Sigmoid colon (tissue), 4 donors: ENCODE measurements around the gene EXOC6B.

ENCODE experiments used
- CTCF ChIP-seq, 4 experiments: fragments of 450-650 bp in 3 of 4; fragments of 200-600 bp in 1 of 4; IDR thresholded peaks; one replicate each; pipeline ENCODE4 v1.5.1; 2016 to 2019; ENCODE audit warnings: antibody characterized with exemption in 4 of 4, mild to moderate bottlenecking in 3 of 4, moderate library complexity in 2 of 4
- EP300 ChIP-seq, 4 donors: sonication (generic); formaldehyde crosslinking; IDR thresholded peaks; one replicate each; pipeline ENCODE4 v1.6.1; 2017; ENCODE audit warnings: antibody characterized with exemption in 4 of 4
- POLR2A ChIP-seq, 2 donors: fragments of 450-650 bp; IDR thresholded peaks; one replicate each; pipeline ENCODE4 v1.6.1; 2016; ENCODE audit warnings: antibody characterized with exemption in 2 of 2, mild to moderate bottlenecking in 2 of 2, moderate library complexity in 2 of 2
- POLR2AphosphoS5 ChIP-seq, 4 donors: sonication (generic); formaldehyde crosslinking; IDR thresholded peaks; one replicate each; pipeline ENCODE4 v1.6.1; 2017; ENCODE audit warnings: antibody characterized with exemption in 4 of 4

- TF ChIP-seq POLR2A (IDR thresholded peaks at IDR 0.05) (no peak), POLR2AphosphoS5 (IDR thresholded peaks at IDR 0.05) (peak in 2 of 4 donors; percentile 5 to 20), CTCF (IDR thresholded peaks at IDR 0.05) (no peak), EP300 (IDR thresholded peaks at IDR 0.05) (no peak)
Observed at GRCh38 chr2:72149556-72150156, 676.2 kb downstream of the EXOC6B start.
